Activated CD8-positive, alpha-beta memory T cell treated with anti-CD3 and anti-CD28 coated beads, Interleukin-2, amount 50 U/mL, for 24 hours (primary cell): Measurements from ENCODE around the gene TAS2R19.

Experiments used
- DNase-seq: peaks from one replicate; pipeline ENCODE4 v3.0.0-alpha.2; 2020; ENCODE audit errors: extremely low read depth

Gene TAS2R19

GRCh38 chr12:10989107-10989506 lies 33.3 kb downstream of the TAS2R19 start:
- DNase-seq = no peak

- DNase-seq = no peak
Observed at GRCh38 chr12:10986812-10987211, 35.6 kb downstream of the TAS2R19 start, which contains the start of gene TAS2R50. TSS of gene TAS2R50 (minus strand) at chr12:10986912. CDS start at chr12:10986860, 52 bp downstream.

GRCh38 chr12:10982244-10982643 lies 40.2 kb downstream of the TAS2R19 start:
- no peak for DNase-seq

GRCh38 chr12:10974965-10975364 lies 47.5 kb downstream of the TAS2R19 start:
- no peak for DNase-seq
